ENCODE data around the gene TEX11.
A peak's percentile ranks its signal among the peaks of the same experiment; 100 is the strongest.
"Not testable (repeated sequence)": the region's sequence is repeated elsewhere in the genome, so short reads cannot be mapped to it uniquely, and the experiment has no call there.

Gene TEX11

DNA sequence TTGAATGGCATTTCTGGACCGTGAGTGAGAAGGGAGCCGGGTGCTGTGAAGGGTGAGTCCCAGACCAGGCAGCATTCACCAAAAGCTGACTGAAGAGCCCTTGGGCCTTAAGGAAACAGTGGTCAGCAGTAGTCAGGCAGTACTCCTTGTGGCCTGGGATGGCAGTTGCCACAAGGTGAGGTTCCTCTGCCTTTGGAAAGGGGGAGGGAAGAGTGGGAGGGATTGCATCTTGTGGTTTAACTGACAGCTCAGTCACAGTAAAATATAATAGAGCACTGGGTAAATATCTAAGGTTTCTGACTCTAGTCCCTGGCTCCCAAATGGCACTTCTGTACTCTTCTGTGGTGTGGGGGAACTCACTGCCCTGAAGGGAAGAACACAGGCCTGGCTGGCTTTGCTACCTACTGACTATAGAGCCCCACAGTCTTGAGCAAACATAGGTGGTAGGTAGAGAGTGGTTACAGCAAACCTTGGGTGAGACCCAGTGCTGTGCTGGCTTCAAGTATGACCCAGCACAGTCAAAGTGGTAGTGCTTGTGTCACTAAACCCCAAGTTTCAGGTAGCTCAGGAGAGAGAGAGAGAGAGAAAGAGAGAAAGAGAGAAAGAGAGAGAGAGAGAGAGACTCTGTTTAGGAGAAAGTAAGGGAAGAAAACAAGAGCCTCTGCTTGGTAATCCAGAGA, 154.2 kb downstream of the TEX11 start:
- no peak for DNase-seq

DNA sequence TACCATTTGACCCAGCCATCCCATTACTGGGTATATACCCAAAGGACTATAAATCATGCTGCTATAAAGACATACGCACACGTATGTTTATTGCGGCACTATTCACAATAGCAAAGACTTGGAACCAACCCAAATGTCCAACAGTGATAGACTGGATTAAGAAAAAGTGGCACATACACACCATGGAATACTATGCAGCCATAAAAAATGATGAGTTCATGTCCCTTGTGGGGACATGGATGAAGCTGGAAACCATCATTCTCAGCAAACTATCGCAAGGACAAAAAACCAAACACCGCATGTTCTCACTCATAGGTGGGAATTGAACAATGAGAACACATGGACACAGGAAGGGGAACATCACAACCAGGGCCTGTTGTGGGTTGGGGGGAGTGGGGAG, 174.7 kb downstream of the TEX11 start:
- DNase-seq, result not testable (repeated sequence)

DNA sequence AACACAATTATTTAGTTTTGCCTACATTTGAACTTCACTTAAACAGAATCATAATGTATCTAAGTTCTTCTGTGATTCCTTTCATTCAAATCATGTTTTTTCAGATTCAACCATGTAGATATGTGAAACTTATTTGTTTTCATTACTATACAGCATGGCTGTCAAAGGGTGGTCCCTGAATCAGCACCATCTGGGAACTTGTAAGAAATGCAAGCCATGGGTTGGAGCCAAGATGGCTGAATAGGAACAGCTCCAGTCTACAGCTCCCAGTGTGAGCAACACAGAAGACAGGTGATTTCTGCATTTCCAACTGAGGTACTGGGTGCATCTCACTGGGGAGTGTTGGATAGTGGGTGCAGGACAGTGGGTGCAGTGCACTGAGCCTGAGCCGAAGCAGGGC, 180.6 kb downstream of the TEX11 start:
- peak in 1 of 2 experiments; percentile 1 for DNase-seq

GRCh38 chrX:70720721-70721120, 187.8 kb downstream of the TEX11 start:
- DNase-seq, result no peak

DNA sequence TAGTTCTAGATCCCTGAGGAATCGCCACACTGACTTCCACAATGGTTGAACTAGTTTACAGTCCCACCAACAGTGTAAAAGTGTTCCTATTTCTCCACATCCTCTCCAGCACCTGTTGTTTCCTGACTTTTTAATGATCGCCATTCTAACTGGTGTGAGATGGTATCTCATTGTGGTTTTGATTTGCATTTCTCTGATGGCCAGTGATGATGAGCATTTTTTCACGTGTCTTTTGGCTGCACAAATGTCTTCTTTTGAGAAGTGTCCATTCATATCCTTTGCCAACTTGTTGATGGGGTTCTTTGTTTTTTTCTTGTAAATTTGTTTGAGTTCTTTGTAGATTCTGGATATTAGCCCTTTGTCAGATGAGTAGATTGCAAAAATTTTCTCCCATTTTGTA, 197.2 kb downstream of the TEX11 start:
- not testable (repeated sequence) for DNase-seq

DNA sequence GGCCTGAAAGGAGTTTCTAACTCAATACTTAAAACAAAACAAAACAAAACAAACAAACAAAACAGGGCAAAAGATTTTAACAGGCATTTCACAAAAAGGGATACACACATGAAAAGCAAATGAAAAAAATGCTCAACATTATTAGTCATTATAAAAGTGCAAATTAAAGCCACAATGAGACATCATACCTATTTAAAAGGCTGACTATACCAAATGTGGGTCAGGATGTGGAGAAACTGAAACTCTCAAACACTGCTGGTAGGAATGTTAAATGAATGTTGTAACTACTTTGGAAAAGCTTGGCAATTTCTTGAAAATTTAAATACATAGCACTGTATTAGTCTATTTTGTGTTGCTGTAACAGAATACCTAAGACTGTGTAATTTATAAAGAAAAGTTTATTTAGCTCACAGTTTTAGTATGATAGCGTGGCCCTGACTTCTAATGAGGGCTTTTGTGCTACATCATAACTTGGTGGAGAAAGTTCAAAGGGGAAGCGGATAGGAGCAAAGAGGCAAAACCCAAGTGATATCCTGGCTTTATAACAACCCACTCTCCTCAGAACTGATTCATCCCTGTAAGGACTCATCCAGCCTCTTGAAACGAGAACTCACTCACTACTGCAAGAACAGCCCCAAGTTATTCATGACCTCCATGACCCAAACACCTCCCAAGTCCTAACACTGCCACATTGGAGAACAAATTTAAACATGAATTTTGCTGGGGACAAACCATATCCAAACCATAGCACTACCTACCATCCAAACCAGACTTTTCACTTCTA, 214.0 kb downstream of the TEX11 start:
- DNase-seq, result no peak

DNA sequence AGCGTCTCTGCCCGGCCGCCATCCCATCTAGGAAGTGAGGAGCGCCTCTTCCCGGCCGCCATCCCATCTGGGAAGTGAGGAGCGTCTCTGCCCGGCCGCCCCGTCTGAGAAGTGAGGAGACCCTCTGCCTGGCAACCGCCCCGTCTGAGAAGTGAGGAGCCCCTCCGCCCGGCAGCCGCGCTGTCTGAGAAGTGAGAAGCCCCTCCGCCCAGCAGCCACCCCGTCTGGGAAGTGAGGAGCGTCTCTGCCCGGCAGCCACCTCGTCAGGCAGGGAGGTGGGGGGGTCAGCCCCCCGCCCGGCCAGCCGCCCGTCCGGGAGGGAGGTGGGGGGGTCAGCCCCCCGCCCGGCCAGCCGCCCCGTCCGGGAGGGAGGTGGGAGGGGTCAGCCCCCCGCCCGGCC, 229.1 kb downstream of the TEX11 start:
- not testable (repeated sequence) for DNase-seq

DNA sequence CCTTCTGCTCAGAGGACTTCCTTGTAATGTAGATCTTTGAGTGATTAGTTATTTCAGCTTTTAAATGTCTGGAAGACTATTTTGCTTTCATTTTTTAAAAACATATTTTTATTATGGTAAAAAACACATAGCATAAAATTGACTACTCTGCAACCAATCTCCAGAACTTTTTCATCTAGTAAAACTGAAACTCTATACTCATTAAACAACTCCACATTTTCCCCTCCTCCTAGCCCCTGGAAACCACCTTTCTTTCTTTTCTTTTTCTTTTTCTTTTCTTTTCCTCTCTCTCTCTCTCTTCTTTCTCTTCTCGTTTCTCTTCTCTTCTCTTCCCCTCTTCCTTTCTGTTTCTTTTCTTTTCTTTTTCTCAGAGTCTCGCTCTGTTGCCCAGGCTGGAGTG, 233.2 kb downstream of the TEX11 start:
- DNase-seq, result no peak

GRCh38 chrX:70672326-70672725, 236.2 kb downstream of the TEX11 start:
- no peak for DNase-seq

DNA sequence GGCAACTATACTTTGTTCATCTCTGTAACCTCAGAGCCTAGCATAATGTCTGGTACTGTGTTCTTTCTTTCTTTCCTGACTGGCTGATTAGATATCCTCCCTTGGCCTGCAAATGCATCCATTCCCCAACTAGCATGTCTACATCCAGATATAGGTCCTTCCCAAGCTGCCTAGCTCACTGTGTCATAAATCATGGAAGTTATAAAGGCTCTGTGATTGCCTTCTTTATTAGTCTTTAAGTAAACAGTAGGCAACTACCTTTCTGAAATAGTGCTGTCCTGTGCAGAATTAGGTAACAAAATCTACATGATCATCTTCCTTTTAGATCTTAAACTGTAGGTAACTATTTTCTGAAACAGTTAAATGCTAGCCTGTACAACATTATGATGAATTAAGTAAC, 239.4 kb downstream of the TEX11 start:
- DNase-seq, result no peak

- DNase-seq, result peak in 1 of 2 experiments; percentile 21
Observed at GRCh38 chrX:70664726-70665125, 243.8 kb downstream of the TEX11 start.

GRCh38 chrX:70661124-70661523, 247.4 kb downstream of the TEX11 start:
- not testable (repeated sequence) for DNase-seq

DNA sequence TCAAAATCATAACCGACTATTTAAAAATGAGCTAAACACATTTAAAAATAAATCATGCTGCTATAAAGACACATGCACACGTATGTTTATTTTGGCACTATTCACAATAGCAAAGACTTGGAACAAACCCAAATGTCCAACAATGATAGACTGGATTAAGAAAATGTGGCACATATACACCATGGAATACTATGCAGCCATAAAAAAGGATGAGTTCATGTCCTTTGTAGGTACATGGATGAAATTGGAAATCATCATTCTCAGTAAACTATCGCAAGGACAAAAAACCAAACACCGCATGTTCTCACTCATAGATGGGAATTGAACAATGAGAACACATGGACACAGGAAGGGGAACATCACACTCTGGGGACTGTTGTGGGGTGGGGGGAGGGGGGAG, 251.0 kb downstream of the TEX11 start:
- not testable (repeated sequence) for DNase-seq

- no peak for DNase-seq
Observed at GRCh38 chrX:70656304-70656703, 252.2 kb downstream of the TEX11 start.

DNA sequence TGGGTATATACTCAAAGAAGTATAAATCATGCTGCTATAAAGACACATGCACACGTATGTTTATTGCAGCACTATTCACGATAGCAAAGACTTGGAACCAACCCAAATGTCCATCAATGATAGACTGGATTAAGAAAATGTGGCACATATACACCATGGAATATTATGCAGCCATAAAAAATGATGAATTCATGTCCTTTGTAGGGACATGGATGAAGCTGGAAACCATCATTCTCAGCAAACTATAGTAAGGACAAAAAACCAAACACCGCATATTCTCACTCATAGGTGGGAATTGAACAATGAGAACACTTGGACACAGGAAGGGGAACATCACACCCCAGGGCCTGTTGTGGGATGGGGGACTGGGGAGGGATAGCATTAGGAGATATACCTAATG, 260.6 kb downstream of the TEX11 start:
- not testable (repeated sequence) for DNase-seq

- DNase-seq, result no peak
Observed at GRCh38 chrX:70636218-70636617, 272.3 kb downstream of the TEX11 start.

- DNase-seq, result no peak
Observed at GRCh38 chrX:70635669-70636068, 272.8 kb downstream of the TEX11 start.

- no peak for DNase-seq
Observed at GRCh38 chrX:70635227-70635626, 273.3 kb downstream of the TEX11 start.

DNA sequence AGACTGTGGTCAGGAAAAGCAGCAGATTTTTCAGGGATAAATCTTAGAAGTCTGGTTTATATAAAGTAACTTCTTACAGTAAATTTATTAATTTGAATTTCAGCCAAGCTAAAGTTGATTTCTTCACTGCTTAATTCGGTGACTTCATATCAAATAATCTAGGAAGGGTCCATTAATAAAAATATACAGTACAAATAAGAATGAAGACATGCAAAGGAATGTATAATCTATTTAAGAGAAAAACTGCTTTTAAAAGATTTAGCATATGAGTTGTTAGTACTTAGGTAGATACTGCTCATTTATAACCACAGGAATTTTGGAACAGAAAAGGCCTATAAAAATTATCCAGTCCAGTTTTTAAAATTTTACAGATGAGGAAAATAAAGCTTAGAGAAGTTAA, 286.8 kb downstream of the TEX11 start:
- DNase-seq, result no peak

DNA sequence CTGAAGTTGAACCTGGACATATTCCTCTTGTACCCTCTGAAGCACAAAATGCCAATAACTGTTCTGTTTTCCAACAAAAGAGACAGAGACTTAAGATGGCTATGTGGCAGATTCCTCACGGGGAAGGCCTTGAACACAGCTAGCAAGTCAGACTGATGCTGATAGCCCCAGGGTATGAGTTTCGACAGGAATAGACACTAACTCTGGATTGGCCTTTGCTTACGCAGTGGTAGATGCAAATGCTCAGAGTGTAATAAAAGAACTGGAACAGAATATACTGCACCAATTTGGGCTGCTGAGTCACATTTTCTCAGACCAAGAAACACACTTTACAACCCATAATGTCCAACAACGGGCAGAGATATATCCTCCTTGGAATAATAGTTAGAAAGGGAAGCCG, 290.0 kb downstream of the TEX11 start:
- no peak for DNase-seq

DNA sequence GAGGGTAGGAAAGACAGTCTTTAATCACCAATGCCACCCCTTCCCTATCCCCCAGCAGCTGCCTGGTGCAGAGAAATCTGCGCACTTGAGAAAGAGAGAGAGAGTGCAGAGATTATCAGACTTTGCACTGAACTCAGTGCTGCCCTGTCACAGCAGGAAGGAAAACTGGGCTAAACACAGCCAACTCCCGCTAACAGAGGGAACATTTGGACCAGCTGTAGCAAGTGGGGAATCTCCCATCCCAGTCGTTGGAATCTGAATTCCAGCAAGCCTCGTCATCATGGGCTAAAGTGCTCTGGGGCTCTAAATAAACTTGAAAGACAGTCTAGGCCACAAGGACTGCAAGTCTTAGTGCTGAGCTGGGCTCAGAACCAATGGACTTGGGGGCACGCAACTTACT, 295.2 kb downstream of the TEX11 start:
- DNase-seq, result peak in 1 of 2 experiments; percentile 29

DNA sequence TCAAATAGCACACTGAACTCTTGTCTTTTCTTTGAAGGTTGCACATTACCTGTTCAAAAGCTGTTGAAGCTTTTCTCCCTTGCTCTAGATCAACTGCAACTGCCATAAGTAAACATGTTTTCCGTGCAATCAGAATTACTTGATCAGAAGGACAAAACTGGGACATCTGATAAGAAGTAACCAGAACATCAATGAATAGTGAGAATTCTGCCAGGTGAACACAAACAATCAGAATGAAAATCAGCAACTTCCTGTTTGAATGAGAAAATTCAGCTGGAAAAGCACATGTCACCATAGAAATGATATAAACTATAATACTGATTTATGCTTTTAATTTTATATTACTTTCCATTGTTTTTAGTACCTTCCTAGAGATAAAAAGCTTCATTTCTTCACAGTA, 303.2 kb downstream of the TEX11 start:
- DNase-seq, result no peak

- no peak for DNase-seq
Observed at GRCh38 chrX:70592091-70592490, 316.4 kb downstream of the TEX11 start.

GRCh38 chrX:70587158-70587557, 321.4 kb downstream of the TEX11 start:
- not testable (repeated sequence) for DNase-seq

- DNase-seq, result no peak
Observed at GRCh38 chrX:70577442-70577841, 331.1 kb downstream of the TEX11 start.
